K562 (cell line): Measurements from ENCODE around the gene ARID3A. TPM values are rescaled to one million over a fixed set of nuclear protein-coding genes. Genes with fewer than 3 reads are reported as not detected.
A peak's percentile ranks its signal among the peaks of the same experiment; 100 is the strongest.

Experiments
- CCNT2 ChIP-seq: IDR thresholded peaks from 2 replicates; pipeline ENCODE4 v1.6.1; 2011; ENCODE audit warnings: borderline replicate concordance, low read depth, mild to moderate bottlenecking, moderate library complexity, mixed read lengths, low read length; ENCODE audit not compliant: insufficient read length; ENCODE audit errors: extremely low read depth
- FOXA3 ChIP-seq, 2 experiments: fragments of 450-650 bp in 1 of 2; sonication (generic) in 1 of 2; formaldehyde crosslinking; IDR thresholded peaks in 1 of 2; conservative IDR thresholded peaks in 1 of 2; 2 replicates each; pipeline versions ENCODE4 v1.4.0 to v1.8.0; 2020 to 2022; ENCODE audit warnings: mild to moderate bottlenecking in 2 of 2, missing genetic modification reagents in 1 of 2
- FOXP4 ChIP-seq: sonication (generic); formaldehyde crosslinking; IDR thresholded peaks from 2 replicates; pipeline ENCODE4 v1.8.0; 2022; ENCODE audit warnings: mild to moderate bottlenecking, missing genetic modification reagents, borderline replicate concordance
- HDAC2 ChIP-seq: fragments of 450-650 bp; IDR thresholded peaks from 2 replicates; pipeline ENCODE4 v1.6.1; 2016; ENCODE audit warnings: mild to moderate bottlenecking
- HMGN3 ChIP-seq: IDR thresholded peaks from 2 replicates; pipeline ENCODE4 v1.6.1; 2011; ENCODE audit warnings: borderline replicate concordance, low read depth, mild to moderate bottlenecking, mixed read lengths, low read length; ENCODE audit not compliant: insufficient read length; ENCODE audit errors: extremely low read depth
- MBD2 ChIP-seq: sonication (generic); IDR thresholded peaks from 2 replicates; pipeline ENCODE4 v1.6.1; 2016; ENCODE audit warnings: low read depth, borderline replicate concordance
- NFATC3 ChIP-seq: fragments of 450-650 bp; IDR thresholded peaks from 2 replicates; pipeline ENCODE4 v1.6.1; 2017; ENCODE audit warnings: mild to moderate bottlenecking
- PHF20 ChIP-seq: fragments of 450-650 bp; IDR thresholded peaks from 2 replicates; pipeline ENCODE4 v1.6.1; 2018; ENCODE audit not compliant: partially characterized antibody
- POLR2A ChIP-seq: fragments of 450-650 bp; conservative IDR thresholded peaks from 2 replicates; pipeline ENCODE4 v1.6.1; 2016
- SAFB ChIP-seq: fragments of 200-400 bp; formaldehyde crosslinking; IDR thresholded peaks from 2 replicates; pipeline ENCODE4 v1.6.1; 2017; ENCODE audit warnings: low read depth, low read length, borderline replicate concordance
- TGIF2 ChIP-seq: sonication (generic); formaldehyde crosslinking; IDR thresholded peaks from 2 replicates; pipeline ENCODE4 v1.8.1; 2022; ENCODE audit warnings: mild to moderate bottlenecking, missing genetic modification reagents, moderate library complexity
- ZBTB33 ChIP-seq: sonication (generic); formaldehyde crosslinking; IDR thresholded peaks from 2 replicates; pipeline ENCODE4 v1.8.1; 2023; ENCODE audit warnings: mild to moderate bottlenecking, missing genetic modification reagents
- ZFP91 ChIP-seq: sonication (generic); formaldehyde crosslinking; IDR thresholded peaks from 2 replicates; pipeline ENCODE4 v1.8.0; 2022; ENCODE audit warnings: mild to moderate bottlenecking, missing genetic modification reagents
- ZKSCAN8 ChIP-seq: fragments of 200-800 bp; sonication (Bioruptor generic); IDR thresholded peaks from 2 replicates; pipeline ENCODE4 v1.6.1; 2016; ENCODE audit warnings: missing genetic modification characterization, missing compliant biosample characterization
- ZNF165 ChIP-seq: fragments of 250-450 bp; sonication (Bioruptor Pico); IDR thresholded peaks from 2 replicates; pipeline ENCODE4 v1.4.0; 2020; ENCODE audit warnings: borderline replicate concordance
- ZNF184 ChIP-seq: sonication (generic); formaldehyde crosslinking; IDR thresholded peaks from 2 replicates; pipeline ENCODE4 v1.5.0; 2020; ENCODE audit warnings: missing genetic modification reagents
- ZNF41 ChIP-seq: fragments of 250-450 bp; sonication (Bioruptor Pico); conservative IDR thresholded peaks from 2 replicates; pipeline ENCODE4 v1.4.0; 2020; ENCODE audit warnings: mild to moderate bottlenecking
- ZNF436 ChIP-seq: fragments of 250-450, 450-650 bp; sonication (Bioruptor Pico); formaldehyde crosslinking; IDR thresholded peaks from 2 replicates; pipeline ENCODE4 v1.7.0; 2020; ENCODE audit warnings: mild to moderate bottlenecking
- ZNF449 ChIP-seq: fragments of 250-450 bp; sonication (Bioruptor Pico); IDR thresholded peaks from 2 replicates; pipeline ENCODE4 v1.8.0; 2022; ENCODE audit warnings: moderate library complexity, mild to moderate bottlenecking, inconsistent platforms
- ZNF586 ChIP-seq: fragments of 450-650 bp; formaldehyde crosslinking; conservative IDR thresholded peaks from 2 replicates; pipeline ENCODE4 v1.4.0; 2020; ENCODE audit warnings: mild to moderate bottlenecking, moderate library complexity
- ZNF707 ChIP-seq: fragments of 250-450 bp; sonication (Bioruptor Pico); conservative IDR thresholded peaks from 2 replicates; pipeline ENCODE4 v1.8.0; 2022; ENCODE audit warnings: inconsistent platforms, mild to moderate bottlenecking, moderate library complexity
- polyA plus RNA-seq, 8 experiments: library from polyadenylated mRNA; depleted of rRNA in 4 of 8; stranded (reverse) in 5 of 8; unstranded in 3 of 8; fragments of >200 nt; fragmentation: Nextera tagmentation in 2 of 8; fragmentation: Illumina TruSeq in 1 of 8; extraction: Ambion mirVana in 2 of 8; extraction: Trizol in 1 of 8; gene quantifications; 2 replicates each; pipeline versions ENCODE4 v1.2.1 to v1.2.3, GENCODE V29; 2011 to 2014; ENCODE audit warnings: inconsistent platforms in 1 of 8, missing spikeins in 1 of 8
- total RNA-seq, 7 experiments: library from RNA; depleted of rRNA in 6 of 7; stranded (reverse); fragments of >200 nt in 6 of 7; fragmentation: Illumina TruSeq in 2 of 7; extraction: Trizol in 2 of 7; gene quantifications; 2 replicates each; pipeline versions ENCODE4 v1.2.1 to v1.2.3, GENCODE V29; 2011 to 2021; ENCODE audit warnings: low replicate concordance in 1 of 7

ARID3A gene
- total and polyA plus RNA-seq, 9 of the 15 experiments (the other 6 are each of a cell fraction or from before 2014, with no cell fraction given), result 1.4 to 118 (median 31.2) TPM

GRCh38 chr19:911197-912033, 14.4 kb upstream of the ARID3A start (continued):
- TF ChIP-seq TGIF2 (CRISPR knock-in tag), result no peak
- TF ChIP-seq FOXA3 (CRISPR knock-in tag; conservative IDR thresholded peaks at IDR 0.05 in 1 of 2, IDR thresholded peaks at IDR 0.05 in 1 of 2), result no peak
- no peak for TF ChIP-seq ZNF449
- no peak for TF ChIP-seq FOXP4
- no peak for TF ChIP-seq HMGN3
- no peak for TF ChIP-seq ZNF586 (CRISPR knock-in tag)
- no peak for TF ChIP-seq ZKSCAN8 (CRISPR knock-in tag)
- TF ChIP-seq MBD2, result no peak
- peak; percentile 37 for TF ChIP-seq PHF20
- no peak for TF ChIP-seq ZNF707 (CRISPR knock-in tag)
- no peak for TF ChIP-seq SAFB
- TF ChIP-seq POLR2A, result 0 out of 2 replicates have a peak, but pooled peaks have one; percentile 36
- no peak for TF ChIP-seq ZNF165
- no peak for TF ChIP-seq NFATC3
- peak; percentile 16; the same call in 1 of the 2 replicates for TF ChIP-seq ZBTB33 (CRISPR knock-in tag)
- TF ChIP-seq HDAC2, result 0 out of 2 replicates have a peak, but pooled peaks have one; percentile 60
- TF ChIP-seq ZNF41 (CRISPR knock-in tag), result no peak
- TF ChIP-seq ZNF184 (CRISPR knock-in tag), result no peak
- no peak for TF ChIP-seq CCNT2
- no peak for TF ChIP-seq ZFP91
- no peak for TF ChIP-seq ZNF436 (CRISPR knock-in tag)
